22Rv1 (cell line): Measurements from ENCODE around the gene ZNF33A.

Source experiments
- H3K27ac ChIP-seq: fragments of 450-650 bp; 2 replicates; pipeline ENCODE4 v1.5.1; 2017
- CTCF ChIP-seq: fragments of 450-650 bp; IDR thresholded peaks from 2 replicates; pipeline ENCODE4 v1.5.1; 2017; ENCODE audit warnings: mild to moderate bottlenecking
- ZFX ChIP-seq: fragments of 450-650 bp; IDR thresholded peaks from 2 replicates; pipeline ENCODE4 v1.6.1; 2017; ENCODE audit warnings: antibody characterized with exemption, borderline replicate concordance

Gene ZNF33A

GRCh38 chr10:38025283-38025682 is 14.8 kb downstream of the ZNF33A start:
- TF ChIP-seq ZFX (no peak), CTCF (no peak)

GRCh38 chr10:38027986-38028385 is 17.5 kb downstream of the ZNF33A start:
- no peak overlapping the region for H3K27ac ChIP-seq

More at GRCh38 chr10:38025283-38025682, 14.8 kb downstream of the ZNF33A start:
- H3K27ac ChIP-seq = no peak overlapping the region

GRCh38 chr10:38032886-38033285 is 22.4 kb downstream of the ZNF33A start:
- no peak overlapping the region for H3K27ac ChIP-seq
- no peak for TF ChIP-seq ZFX
- no peak for TF ChIP-seq CTCF

More at GRCh38 chr10:38027986-38028385, 17.5 kb downstream of the ZNF33A start:
- TF ChIP-seq CTCF = no peak
- TF ChIP-seq ZFX = no peak

DNA sequence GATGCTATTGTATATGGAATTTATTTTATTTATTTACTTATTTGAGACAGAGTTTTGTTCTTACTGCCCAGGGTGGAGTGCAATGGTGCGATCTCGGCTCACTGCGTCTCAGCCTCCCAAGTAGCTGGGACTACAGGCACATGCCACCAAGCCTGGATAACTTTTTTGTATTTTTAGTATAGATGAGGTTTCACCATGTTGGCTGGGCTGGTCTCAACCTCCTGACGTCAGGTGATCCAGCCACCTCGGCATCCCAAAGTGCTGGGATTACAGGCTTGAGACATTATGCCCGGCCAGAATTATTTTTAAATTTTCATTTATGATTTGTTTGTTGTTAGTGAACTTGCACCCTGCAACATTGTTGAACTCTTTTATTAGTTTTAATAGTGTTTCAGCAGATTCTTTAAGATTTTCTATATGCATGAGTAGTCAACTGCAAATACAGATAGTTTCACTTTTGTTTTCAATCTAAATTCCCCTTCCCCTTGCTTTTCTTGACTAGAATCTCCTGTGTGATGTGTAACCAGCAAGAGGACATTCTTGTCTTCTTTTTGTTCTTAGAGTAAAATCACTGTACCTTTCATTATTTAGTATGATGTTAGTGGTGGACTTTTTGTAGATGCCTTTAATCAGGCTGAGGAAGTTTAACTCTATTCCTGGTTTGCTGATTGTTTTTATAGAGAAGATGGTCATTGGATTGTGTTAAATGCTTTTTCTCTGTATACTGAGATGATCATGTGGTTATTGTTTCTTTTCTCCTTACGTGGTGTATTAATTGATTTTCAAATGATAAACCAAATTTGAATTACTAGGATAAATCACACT is 27.8 kb downstream of the ZNF33A start:
- TF ChIP-seq CTCF (no peak), ZFX (no peak)
- H3K27ac ChIP-seq = no peak overlapping the region

GRCh38 chr10:38038932-38039245 is 28.4 kb downstream of the ZNF33A start:
- H3K27ac ChIP-seq = no peak overlapping the region
- TF ChIP-seq ZFX (no peak), CTCF (no peak)

DNA sequence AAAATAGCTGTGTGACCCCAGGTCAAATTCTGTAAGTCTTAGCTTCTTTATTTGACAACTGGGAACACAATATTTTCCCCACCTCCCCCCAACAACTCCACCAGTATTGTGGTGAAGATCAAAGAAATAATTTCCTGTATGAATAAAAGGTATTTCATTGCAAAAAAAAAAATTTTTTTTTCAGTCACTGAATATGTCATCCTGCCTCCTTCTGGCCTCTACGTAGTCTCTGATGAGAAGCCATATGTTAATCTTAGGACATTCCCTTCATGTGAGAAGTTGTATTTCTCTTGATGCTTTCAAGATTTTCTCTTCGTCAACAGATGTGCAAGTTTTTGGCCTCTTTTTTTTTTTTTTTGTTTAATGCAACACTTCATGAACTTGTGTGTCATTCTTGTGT is 33.0 kb downstream of the ZNF33A start:
- no peak for TF ChIP-seq CTCF
- no peak for TF ChIP-seq ZFX
- H3K27ac ChIP-seq = no peak overlapping the region

- no peak overlapping the region for H3K27ac ChIP-seq
- no peak for TF ChIP-seq ZFX
- TF ChIP-seq CTCF = no peak
Measured at GRCh38 chr10:38045129-38045528, 34.7 kb downstream of the ZNF33A start.
